A549 treated with AZD9567 at 1 μM for 4 hours (cell line): ENCODE measurements around the gene TOLLIP. TPM values are rescaled to one million over a fixed set of nuclear protein-coding genes. Genes with fewer than 3 reads are reported as not detected.

ENCODE experiments used
- total RNA-seq: library from RNA; stranded (reverse); fragments of 200-300 nt; extraction: Qiagen RNA extraction; gene quantifications from 5 replicates; pipeline ENCODE4 v1.2.3, GENCODE V29; 2022; ENCODE audit not compliant: insufficient read depth

TOLLIP gene
- 24.8 to 59.5 TPM (median 58.5 TPM) in 5 replicates for total RNA-seq

DNA sequence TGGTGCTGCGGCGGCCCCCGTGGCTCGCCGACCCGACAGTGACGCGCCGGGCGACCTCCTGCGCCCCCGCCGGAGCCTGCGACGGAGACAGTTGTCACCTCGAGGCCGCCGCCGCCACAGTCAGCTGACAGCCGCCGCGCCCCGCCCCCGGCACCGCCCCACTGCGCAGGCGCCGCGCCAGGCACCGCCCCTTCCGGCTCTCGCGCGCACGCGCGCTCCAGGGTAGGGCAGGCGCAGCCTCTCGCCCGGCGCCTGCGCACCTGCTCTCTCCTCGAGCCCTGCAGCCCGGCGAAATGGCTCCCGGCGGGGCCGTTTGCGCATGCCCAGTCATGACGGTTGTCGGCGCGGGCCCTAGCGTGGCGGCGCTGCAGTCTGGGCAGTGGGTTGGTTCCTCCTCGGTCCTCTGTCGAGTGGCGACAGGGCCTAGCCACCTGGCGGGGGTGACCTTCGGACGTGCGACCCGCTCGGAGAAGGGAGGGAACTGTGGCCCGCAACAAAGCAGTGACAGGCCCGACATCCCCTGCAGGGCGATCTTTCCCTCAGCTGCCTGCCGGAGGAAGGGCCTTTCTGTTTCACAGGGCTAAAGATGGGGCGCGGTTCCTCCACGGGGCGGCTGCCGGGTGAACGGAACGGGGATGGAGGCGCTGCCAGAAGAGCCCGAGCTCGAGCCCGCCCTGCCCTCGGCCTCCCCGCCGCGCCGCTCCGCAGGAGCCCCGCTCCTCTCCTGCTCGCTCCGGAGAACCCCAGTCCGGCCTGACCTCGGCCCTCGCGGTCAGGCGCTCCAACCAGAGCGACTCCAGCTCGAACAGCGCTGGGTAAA is at the start of gene TOLLIP:
Gene TOLLIP, minus strand, starts transcription at position 135 of the 820 bp plus-strand sequence. Its CDS starts 134 bp downstream, at position 1.

Other genes starting within 250 kb of the TOLLIP start
- gene MUC2, start 234.8 kb downstream of the TOLLIP start, total RNA-seq: 0.13 to 0.42 TPM (median 0.25 TPM) in 4 of 5 replicates, not detected in the other
- gene MUC5AC, start 151.7 kb downstream of the TOLLIP start, total RNA-seq: 1.1 to 2.3 TPM (median 1.6 TPM) in 5 replicates
- 1.7 to 5.3 TPM (median 4.0 TPM) in 5 replicates for gene MUC5B, start 86.6 kb downstream of the TOLLIP start, total RNA-seq
- 2.9 to 8.6 TPM (median 6.9 TPM) in 5 replicates for gene BRSK2, start 80.3 kb upstream of the TOLLIP start, total RNA-seq
- 37.1 to 51.2 TPM (median 46.1 TPM) in 5 replicates for gene MOB2, start 177.1 kb upstream of the TOLLIP start, total RNA-seq